H1 (cell line): Measurements from ENCODE around the gene LAMA3. TPM values are rescaled to one million over a fixed set of nuclear protein-coding genes. Genes with fewer than 3 reads are reported as not detected.
A peak's percentile ranks its signal among the peaks of the same experiment; 100 is the strongest.

Experiments
- CTCF ChIA-PET: fragments of 300-600 bp; sonication (Branson Sonifier 250); formaldehyde crosslinking; loops from one replicate; lab custom pipeline; 2021; ENCODE audit not compliant: partially characterized antibody; lab: Charles Lee
- POLR2A ChIA-PET: fragments of 300-600 bp; sonication (Branson Sonifier 250); formaldehyde crosslinking; loops from one replicate; lab custom pipeline; 2021; ENCODE audit warnings: inconsistent platforms; ENCODE audit not compliant: partially characterized antibody; lab: Charles Lee
- DNase-seq, 2 experiments: peaks; one replicate each; pipeline versions ENCODE4 v3.0.0 to v3.0.0-alpha.2; 2010 to 2022; ENCODE audit warnings: low spot score in 2 of 2, low read depth in 1 of 2, mixed read lengths in 1 of 2
- FAIRE-seq: peaks from 2 replicates; lab custom pipeline; 2011; peaks lifted over from hg19 to GRCh38; lab: Jason Lieb, UNC
- H2AFZ ChIP-seq: 2 replicates; pipeline ENCODE4 v1.8.1; 2012; ENCODE audit warnings: low read length, inconsistent platforms
- H2AK5ac ChIP-seq: 2 replicates; pipeline ENCODE4 v1.6.1; 2013; ENCODE audit warnings: low read depth, low read length
- H2BK120ac ChIP-seq: replicated peaks from 2 replicates; pipeline ENCODE3; 2013; ENCODE audit warnings: low read depth, low read length, inconsistent platforms
- H2BK12ac ChIP-seq: 2 replicates; pipeline ENCODE4 v1.6.1; 2013; ENCODE audit warnings: low read depth, low read length
- H2BK15ac ChIP-seq: 2 replicates; pipeline ENCODE4 v1.6.1; 2013; ENCODE audit warnings: low read length
- H2BK20ac ChIP-seq: 2 replicates; pipeline ENCODE4 v1.6.1; 2013; ENCODE audit warnings: low read length
- H2BK5ac ChIP-seq: 2 replicates; pipeline ENCODE4 v1.6.1; 2013; ENCODE audit warnings: low read depth, low read length
- H3K14ac ChIP-seq: 2 replicates; pipeline ENCODE4 v1.6.1; 2013; ENCODE audit warnings: inconsistent platforms; ENCODE audit not compliant: insufficient read length
- H3K18ac ChIP-seq: 2 replicates; pipeline ENCODE4 v1.6.1; 2013; ENCODE audit warnings: low read length; ENCODE audit errors: extremely low read depth
- H3K23ac ChIP-seq: 2 replicates; pipeline ENCODE4 v1.6.1; 2013; ENCODE audit warnings: inconsistent platforms; ENCODE audit not compliant: insufficient read length
- H3K23me2 ChIP-seq: 2 replicates; pipeline ENCODE4 v1.6.1; 2013; ENCODE audit warnings: low read depth, low read length
- H3K27ac ChIP-seq: 2 replicates; pipeline ENCODE4 v1.6.1; 2011; ENCODE audit warnings: low read depth, low read length, inconsistent platforms
- H3K27me3 ChIP-seq, 4 experiments: replicated peaks in 1 of 4; 1 replicate in 1 of 4; 2 replicates in 3 of 4; pipeline versions ENCODE4 v1.6.1 to v1.8.1; 2011 to 2013; ENCODE audit warnings: low read length in 3 of 4, mild to moderate bottlenecking in 3 of 4, inconsistent platforms in 2 of 4, mixed read lengths in 2 of 4, moderate library complexity in 1 of 4; ENCODE audit not compliant: control insufficient read depth in 3 of 4, insufficient read depth in 3 of 4; ENCODE audit errors: extremely low read depth in 1 of 4
- H3K36me3 ChIP-seq, 4 experiments: 2 replicates each; pipeline versions ENCODE4 v1.6.1 to v1.8.1; 2011 to 2013; ENCODE audit warnings: mild to moderate bottlenecking in 4 of 4, low read length in 3 of 4, moderate library complexity in 2 of 4, control low read depth in 1 of 4, inconsistent platforms in 1 of 4; ENCODE audit not compliant: insufficient read depth in 4 of 4, control insufficient read depth in 2 of 4
- H3K4ac ChIP-seq: replicated peaks from 2 replicates; pipeline ENCODE3; 2013; ENCODE audit warnings: low read length, low read depth, mixed read lengths, inconsistent platforms; ENCODE audit not compliant: insufficient read length
- H3K4me1 ChIP-seq, 4 experiments: replicated peaks in 1 of 4; 1 replicate in 1 of 4; 2 replicates in 3 of 4; pipeline versions ENCODE4 v1.6.1 to v1.8.1; 2011 to 2013; ENCODE audit warnings: low read length in 3 of 4, inconsistent platforms in 2 of 4, mixed read lengths in 1 of 4; ENCODE audit not compliant: insufficient read depth in 4 of 4, control insufficient read depth in 3 of 4
- H3K4me2 ChIP-seq, 2 experiments: 2 replicates each; pipeline versions ENCODE4 v1.6.1 to v1.8.1; 2011 to 2013; ENCODE audit warnings: low read depth in 2 of 2, low read length in 2 of 2, control low read depth in 1 of 2, inconsistent platforms in 1 of 2, mild to moderate bottlenecking in 1 of 2; ENCODE audit not compliant: insufficient read depth in 1 of 2
- H3K4me3 ChIP-seq, 4 experiments: fragments of 200-600, 300-600 bp in 1 of 4; sonication (generic), shearing (Covaris generic), sonication (Bioruptor Twin) in 1 of 4; 2 replicates each; pipeline versions ENCODE4 v1.5.1 to v1.8.1; 2011 to 2016; ENCODE audit warnings: low read length in 4 of 4, low read depth in 3 of 4, control low read depth in 2 of 4, inconsistent platforms in 2 of 4, mild to moderate bottlenecking in 2 of 4, mixed read lengths in 1 of 4, moderate library complexity in 1 of 4; ENCODE audit not compliant: insufficient read depth in 2 of 4; ENCODE audit errors: extremely low read depth in 1 of 4
- H3K56ac ChIP-seq: replicated peaks from 2 replicates; pipeline ENCODE3; 2013; ENCODE audit warnings: low read depth, mild to moderate bottlenecking, mixed read lengths, low read length, inconsistent platforms; ENCODE audit not compliant: insufficient read length
- H3K79me1 ChIP-seq: 2 replicates; pipeline ENCODE4 v1.6.1; 2013; ENCODE audit warnings: low read depth, low read length, control low read depth
- H3K79me2 ChIP-seq, 2 experiments: 2 replicates each; pipeline versions ENCODE4 v1.6.1 to v1.8.1; 2012 to 2013; ENCODE audit warnings: low read length in 2 of 2, mild to moderate bottlenecking in 2 of 2, inconsistent platforms in 1 of 2; ENCODE audit not compliant: insufficient read depth in 2 of 2, control insufficient read depth in 1 of 2
- H3K9ac ChIP-seq, 4 experiments: replicated peaks in 1 of 4; 1 replicate in 1 of 4; 2 replicates in 3 of 4; pipeline versions ENCODE4 v1.6.1 to v1.8.1; 2011 to 2013; ENCODE audit warnings: low read depth in 3 of 4, low read length in 3 of 4, control low read depth in 2 of 4, mild to moderate bottlenecking in 2 of 4, moderate library complexity in 2 of 4, inconsistent platforms in 1 of 4; ENCODE audit errors: extremely low read depth in 1 of 4
- H3K9me3 ChIP-seq, 2 experiments: 2 replicates each; pipeline versions ENCODE4 v1.6.1 to v1.8.1; 2012 to 2013; ENCODE audit warnings: mild to moderate bottlenecking in 2 of 2, moderate library complexity in 2 of 2, control low read depth in 1 of 2, inconsistent platforms in 1 of 2, low read depth in 1 of 2, low read length in 1 of 2, mixed read lengths in 1 of 2; ENCODE audit not compliant: insufficient read depth in 2 of 2
- H4K20me1 ChIP-seq, 2 experiments: replicated peaks in 1 of 2; 2 replicates each; pipeline versions ENCODE3 to v1.8.1; 2011 to 2013; ENCODE audit warnings: inconsistent platforms in 2 of 2, low read length in 2 of 2, mild to moderate bottlenecking in 1 of 2; ENCODE audit not compliant: insufficient read depth in 2 of 2, control insufficient read depth in 1 of 2
- H4K5ac ChIP-seq: 2 replicates; pipeline ENCODE4 v1.6.1; 2013; ENCODE audit warnings: low read length, low read depth, mixed read lengths, inconsistent platforms; ENCODE audit not compliant: insufficient read length
- H4K8ac ChIP-seq: 2 replicates; pipeline ENCODE4 v1.8.0; 2013; ENCODE audit warnings: mild to moderate bottlenecking, moderate library complexity, low read length, inconsistent platforms; ENCODE audit not compliant: insufficient read depth; ENCODE audit errors: extremely low read depth
- H4K91ac ChIP-seq: replicated peaks from 2 replicates; pipeline ENCODE3; 2013; ENCODE audit warnings: low read length, mixed read lengths, inconsistent platforms; ENCODE audit not compliant: insufficient read length
- E2F6 ChIP-seq: IDR thresholded peaks from 2 replicates; pipeline ENCODE4 v1.6.1; 2012; ENCODE audit warnings: inconsistent platforms
- MAX ChIP-seq: IDR thresholded peaks from 2 replicates; pipeline ENCODE4 v1.6.1; 2012; ENCODE audit warnings: inconsistent platforms
- POLR2A ChIP-seq, 2 experiments: IDR thresholded peaks; 1 replicate in 1 of 2; 2 replicates in 1 of 2; pipeline ENCODE4 v1.6.1; 2011; ENCODE audit warnings: low read depth in 2 of 2, low read length in 2 of 2, mild to moderate bottlenecking in 2 of 2; ENCODE audit errors: control extremely low read depth in 1 of 2
- RXRA ChIP-seq: IDR thresholded peaks from 2 replicates; pipeline ENCODE4 v1.6.1; 2011; ENCODE audit warnings: low read depth, mild to moderate bottlenecking, low read length, moderate library complexity; ENCODE audit not compliant: insufficient read depth
- WGBS, 2 experiments: shearing (Covaris generic) in 1 of 2; methylation state at CpG; one replicate each; pipeline versions ENCODE4 v1.1.6 to v1.1.7; 2013 to 2015; ENCODE audit warnings: low lambda C conversion rate in 2 of 2, mixed read lengths in 2 of 2, inconsistent platforms in 1 of 2, low coverage in 1 of 2, missing lambda C conversion rate in 1 of 2; ENCODE audit not compliant: insufficient replicate concordance in 2 of 2, insufficient coverage in 1 of 2, insufficient read length in 1 of 2; ENCODE audit errors: extremely low coverage in 1 of 2, missing lambda C conversion rate in 1 of 2; 5-methylcytosine and 5-hydroxymethylcytosine counted together
- polyA plus RNA-seq, 7 experiments: library from polyadenylated mRNA; depleted of rRNA in 3 of 7; stranded (reverse) in 5 of 7; unstranded in 2 of 7; fragments of >200 nt in 5 of 7; fragments of 200-250 nt in 2 of 7; gene quantifications; 1 replicate in 5 of 7; 2 replicates in 1 of 7; 4 replicates in 1 of 7; pipeline versions ENCODE4 v1.2.1 to v1.2.3, GENCODE V29; 2011 to 2013; ENCODE audit warnings: missing spikeins in 2 of 7, mixed read lengths in 2 of 7
- total RNA-seq: library from RNA; stranded (reverse); fragmentation: NEBNext Ultra II Directional; extraction: Animal tissue kit (Norgen Biotek cat#: 25700); gene quantifications from 2 replicates; pipeline ENCODE4 v1.2.1, GENCODE V29; 2021

Gene LAMA3
- total and polyA plus RNA-seq, 2 of the 8 experiments (the other 6 are each of a cell fraction or from before 2014, with no cell fraction given): 0.76 to 5.0 TPM

GRCh38 chr18:23756590-23757436, 67.6 kb downstream of the LAMA3 start:
- H2AK5ac ChIP-seq: no peak overlapping the region
- H4K5ac ChIP-seq: no peak overlapping the region
- ChIA-PET CTCF (interaction anchor here (1.2 kb wide), 1 partner anchor 73 kb away, joined by 3 read pairs; no protein-coding TSS in a partner anchor), POLR2A (interaction anchor here (1.7 kb wide), 1 partner anchor 382 kb away, joined by 4 read pairs; the partner anchor contains the start of gene CABYR)
- H3K36me3 ChIP-seq: no peaks in the 10 kb centered on the region
- H3K79me2 ChIP-seq: no peaks in the 10 kb centered on the region
- 83% methylated on average over 21 of the region's 34 CpGs; no CpG with 5 or more reads in 1 of the 2 experiments for WGBS, 2 experiments
- no peak overlapping the region for H3K4ac ChIP-seq
- H3K79me1 ChIP-seq: no peaks in the 10 kb centered on the region
- no peak overlapping the region; the same call in 1 of the 2 replicates for H2BK5ac ChIP-seq
- peak overlapping the region; percentile 31; the same call in 1 of the 2 replicates for H2BK12ac ChIP-seq
- H2BK20ac ChIP-seq: peak overlapping the region; percentile 44; the same call in 1 of the 2 replicates
- H3K27ac ChIP-seq: no peak overlapping the region
- no peaks in the 10 kb centered on the region for H3K27me3 ChIP-seq
- no peaks in the 10 kb centered on the region for H3K9me3 ChIP-seq
- H3K56ac ChIP-seq: no peak overlapping the region
- no peak overlapping the region for H3K14ac ChIP-seq
- FAIRE-seq (no peak), DNase-seq (no peak)
- H3K4me1 ChIP-seq: peaks cover 0 to 4% (median 2%) of the 10 kb centered on the region in 4 experiments; a peak in 2 of 7 replicates
- H2BK15ac ChIP-seq: peak overlapping the region; percentile 46; the same call in 1 of the 2 replicates
- H3K9ac ChIP-seq: no peak overlapping the region
- H4K20me1 ChIP-seq: peaks cover 0 to 2% of the 10 kb centered on the region in 2 experiments
- 0 out of 2 replicates have a peak overlapping the region, but pooled peaks have one; percentile 28 for H4K8ac ChIP-seq
- H3K23me2 ChIP-seq: no peaks in the 10 kb centered on the region
- no peak overlapping the region for H2BK120ac ChIP-seq
- 0 out of 2 replicates have a peak overlapping the region, but pooled peaks have one; percentile 62 for H3K18ac ChIP-seq
- H3K4me3 ChIP-seq: no peak overlapping the region
- peak overlapping the region; percentile 12 to 17; a peak in 2 of 4 replicates for H3K4me2 ChIP-seq
- peak; percentile 68 for TF ChIP-seq E2F6
- TF ChIP-seq POLR2A (IDR thresholded peaks at IDR 0.05; ENCODE audit: control extremely low read depth in 1 of 2, low read depth in 2 of 2, low read length in 2 of 2): no peak
- no peak for TF ChIP-seq RXRA
- peak; percentile 65 for TF ChIP-seq MAX
- TF ChIP-seq, all 59 proteins: peak for 2
- Histone ChIP-seq H2AFZ (no peak overlapping the region; the same call in 1 of the 2 replicates), H4K91ac (peak overlapping the region; percentile 7), H3K23ac (no peak overlapping the region)
